Loucy (cell line): ENCODE results near the gene CPD.

ENCODE experiments used
- H2AFZ ChIP-seq: fragments of 200-600 bp; sonication (generic); 2 replicates; pipeline ENCODE4 v1.6.0; 2016; ENCODE audit warnings: antibody characterized with exemption, mild to moderate bottlenecking, low read length, moderate library complexity
- H3F3A ChIP-seq: fragments of 200-600 bp; 2 replicates; pipeline ENCODE4 v1.6.0; 2016; ENCODE audit warnings: antibody characterized with exemption, low read depth, mild to moderate bottlenecking
- H3K27me3 ChIP-seq: fragments of 200-600 bp; sonication (generic); 2 replicates; pipeline ENCODE4 v1.6.1; 2014; ENCODE audit warnings: low read length, mild to moderate bottlenecking; ENCODE audit not compliant: insufficient read depth, poor library complexity, severe bottlenecking
- H3K36me3 ChIP-seq: fragments of 200-600 bp; sonication (generic); 2 replicates; pipeline ENCODE4 v1.6.1; 2016; ENCODE audit warnings: low read length; ENCODE audit not compliant: insufficient read depth
- H3K4me1 ChIP-seq: fragments of 200-600 bp; sonication (generic); 2 replicates; pipeline ENCODE4 v1.5.1; 2014; ENCODE audit warnings: low read length, mild to moderate bottlenecking; ENCODE audit not compliant: insufficient read depth, poor library complexity, severe bottlenecking
- H3K4me2 ChIP-seq: fragments of 200-600 bp; sonication (generic); 2 replicates; pipeline ENCODE4 v1.6.0; 2014; ENCODE audit warnings: antibody characterized with exemption, low read length, low read depth, mild to moderate bottlenecking; ENCODE audit not compliant: poor library complexity, severe bottlenecking
- H3K4me3 ChIP-seq: fragments of 200-600 bp; sonication (generic); 2 replicates; pipeline ENCODE4 v1.5.1; 2014; ENCODE audit warnings: low read length, mild to moderate bottlenecking, mixed read lengths; ENCODE audit not compliant: poor library complexity, severe bottlenecking
- H3K79me2 ChIP-seq: fragments of 200-600 bp; sonication (generic); 2 replicates; pipeline ENCODE4 v1.6.1; 2014; ENCODE audit warnings: low read length; ENCODE audit not compliant: insufficient read depth
- H3K9ac ChIP-seq: fragments of 200-600 bp; sonication (generic); 2 replicates; pipeline ENCODE4 v1.6.0; 2014; ENCODE audit warnings: mild to moderate bottlenecking, low read depth, low read length, moderate library complexity; ENCODE audit not compliant: poor library complexity, severe bottlenecking
- H3K9me2 ChIP-seq: fragments of 200-600 bp; sonication (generic); replicated peaks from 2 replicates; pipeline ENCODE4 v1.6.1; 2016; ENCODE audit warnings: low read depth, low read length, mixed read lengths
- H3K9me3 ChIP-seq: fragments of 200-600 bp; sonication (generic); 2 replicates; pipeline ENCODE4 v1.6.1; 2014; ENCODE audit warnings: mild to moderate bottlenecking, antibody characterized with exemption, low read length, low read depth; ENCODE audit not compliant: insufficient read depth
- H4K20me1 ChIP-seq: fragments of 200-600 bp; sonication (generic); 2 replicates; pipeline ENCODE4 v1.6.0; 2014; ENCODE audit warnings: antibody characterized with exemption, low read length, mild to moderate bottlenecking; ENCODE audit not compliant: insufficient read depth, poor library complexity, severe bottlenecking
- EZH2phosphoT487 ChIP-seq: fragments of 200-600 bp; IDR thresholded peaks from 2 replicates; pipeline ENCODE4 v1.6.1; 2018; ENCODE audit warnings: antibody characterized with exemption, mild to moderate bottlenecking, moderate library complexity, borderline replicate concordance
- TF ChIP-seq, protein P1 (sequence below): fragments of 200-600 bp; sonication (generic); conservative IDR thresholded peaks from 2 replicates; pipeline ENCODE4 v1.5.1; 2014; ENCODE audit warnings: mild to moderate bottlenecking, antibody characterized with exemption, low read length

The CPD gene

GRCh38 chr17:30468465-30468864, 89.7 kb downstream of the CPD start:
- H3K9me2 ChIP-seq, result no peaks in the 10 kb centered on the region
- H3K4me2 ChIP-seq, result no peak overlapping the region
- H3K9me3 ChIP-seq, result no peaks in the 10 kb centered on the region
- H3K27me3 ChIP-seq, result no peaks in the 10 kb centered on the region
- peaks cover under 1% of the 10 kb centered on the region; the same call in 1 of the 2 replicates for H3K36me3 ChIP-seq
- TF ChIP-seq, protein P1, sequence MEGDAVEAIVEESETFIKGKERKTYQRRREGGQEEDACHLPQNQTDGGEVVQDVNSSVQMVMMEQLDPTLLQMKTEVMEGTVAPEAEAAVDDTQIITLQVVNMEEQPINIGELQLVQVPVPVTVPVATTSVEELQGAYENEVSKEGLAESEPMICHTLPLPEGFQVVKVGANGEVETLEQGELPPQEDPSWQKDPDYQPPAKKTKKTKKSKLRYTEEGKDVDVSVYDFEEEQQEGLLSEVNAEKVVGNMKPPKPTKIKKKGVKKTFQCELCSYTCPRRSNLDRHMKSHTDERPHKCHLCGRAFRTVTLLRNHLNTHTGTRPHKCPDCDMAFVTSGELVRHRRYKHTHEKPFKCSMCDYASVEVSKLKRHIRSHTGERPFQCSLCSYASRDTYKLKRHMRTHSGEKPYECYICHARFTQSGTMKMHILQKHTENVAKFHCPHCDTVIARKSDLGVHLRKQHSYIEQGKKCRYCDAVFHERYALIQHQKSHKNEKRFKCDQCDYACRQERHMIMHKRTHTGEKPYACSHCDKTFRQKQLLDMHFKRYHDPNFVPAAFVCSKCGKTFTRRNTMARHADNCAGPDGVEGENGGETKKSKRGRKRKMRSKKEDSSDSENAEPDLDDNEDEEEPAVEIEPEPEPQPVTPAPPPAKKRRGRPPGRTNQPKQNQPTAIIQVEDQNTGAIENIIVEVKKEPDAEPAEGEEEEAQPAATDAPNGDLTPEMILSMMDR, result no peak
- no peak for TF ChIP-seq EZH2phosphoT487
- no peak overlapping the region for H2AFZ ChIP-seq
- H3F3A ChIP-seq, result no peaks in the 10 kb centered on the region
- no peaks in the 10 kb centered on the region for H3K79me2 ChIP-seq
- no peak overlapping the region for H3K9ac ChIP-seq
- H3K4me3 ChIP-seq, result no peak overlapping the region
- H3K4me1 ChIP-seq, result no peaks in the 10 kb centered on the region
- H4K20me1 ChIP-seq, result no peaks in the 10 kb centered on the region

- TF ChIP-seq EZH2phosphoT487, result no peak
- TF ChIP-seq, protein P1, result no peak
These were observed 93.6 kb downstream of the CPD start for GRCh38 chr17:30472238-30472890.

DNA sequence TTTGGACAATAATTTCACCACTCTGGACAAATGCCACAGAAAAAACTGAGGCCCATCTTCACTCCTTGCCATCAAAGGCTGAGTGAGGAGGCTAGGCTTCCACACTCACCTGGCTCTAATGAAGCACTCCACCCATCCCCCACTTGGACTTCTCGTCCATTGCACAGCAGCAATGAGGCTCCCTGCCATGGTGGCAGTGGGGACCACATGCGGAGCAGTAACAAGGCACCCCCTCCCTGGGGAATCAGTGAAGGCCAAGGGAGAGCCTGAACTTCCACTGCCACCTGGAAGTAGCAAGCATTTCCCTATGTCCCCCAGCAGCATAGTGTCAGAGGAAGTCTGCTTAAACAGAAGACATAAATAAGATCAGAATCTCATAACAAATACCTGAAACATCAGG, 96.5 kb downstream of the CPD start:
- H3K4me1 ChIP-seq, result peaks cover 14% of the 10 kb centered on the region
- H3K4me2 ChIP-seq, result no peak overlapping the region
- no peaks in the 10 kb centered on the region for H3F3A ChIP-seq
- no peak overlapping the region for H3K4me3 ChIP-seq
- no peaks in the 10 kb centered on the region for H3K27me3 ChIP-seq
- H4K20me1 ChIP-seq, result peaks cover 4% of the 10 kb centered on the region
- H3K9me3 ChIP-seq, result no peaks in the 10 kb centered on the region
- no peaks in the 10 kb centered on the region for H3K36me3 ChIP-seq
- H3K79me2 ChIP-seq, result peaks cover 29% of the 10 kb centered on the region
- no peaks in the 10 kb centered on the region for H3K9me2 ChIP-seq
- TF ChIP-seq, protein P1, result no peak
- TF ChIP-seq EZH2phosphoT487, result no peak
- no peak overlapping the region for H3K9ac ChIP-seq
- H2AFZ ChIP-seq, result no peak overlapping the region

More at GRCh38 chr17:30472238-30472890, 93.6 kb downstream of the CPD start:
- Histone ChIP-seq H3K4me2 (no peak overlapping the region), H3K79me2 (peaks cover 1% of the 10 kb centered on the region), H3K27me3 (no peaks in the 10 kb centered on the region), H3K4me3 (no peak overlapping the region), H3K9me2 (no peaks in the 10 kb centered on the region), H4K20me1 (no peaks in the 10 kb centered on the region), H3K36me3 (no peaks in the 10 kb centered on the region), H2AFZ (no peak overlapping the region), H3K9me3 (no peaks in the 10 kb centered on the region), H3K4me1 (peaks cover 7% of the 10 kb centered on the region), H3F3A (no peaks in the 10 kb centered on the region), H3K9ac (no peak overlapping the region)
